Trophoblast cell (in vitro differentiated cells and primary cell): ENCODE data around the gene KDM4B.

Source experiments
- DNase-seq, 2 donors: peaks; one replicate each; pipeline ENCODE4 v3.0.0-alpha.2; 2016
- H2AFZ ChIP-seq: 2 replicates; pipeline ENCODE4 v1.6.1; 2013; ENCODE audit warnings: low read length, moderate library complexity, mild to moderate bottlenecking; ENCODE audit not compliant: insufficient read depth, poor library complexity
- H2AK5ac ChIP-seq: 2 replicates; pipeline ENCODE4 v1.6.1; 2013; ENCODE audit warnings: mild to moderate bottlenecking, low read length
- H2BK120ac ChIP-seq: 2 replicates; pipeline ENCODE4 v1.6.1; 2013; ENCODE audit warnings: low read length, mild to moderate bottlenecking, moderate library complexity; ENCODE audit not compliant: insufficient read depth, poor library complexity
- H2BK12ac ChIP-seq: 2 replicates; pipeline ENCODE4 v1.6.1; 2013; ENCODE audit warnings: mild to moderate bottlenecking, low read length, moderate library complexity
- H2BK5ac ChIP-seq: 2 replicates; pipeline ENCODE4 v1.6.1; 2013; ENCODE audit warnings: low read length, low read depth, moderate library complexity, mild to moderate bottlenecking; ENCODE audit not compliant: poor library complexity
- H3K14ac ChIP-seq: 2 replicates; pipeline ENCODE4 v1.6.1; 2013; ENCODE audit warnings: mild to moderate bottlenecking, low read length
- H3K18ac ChIP-seq: 2 replicates; pipeline ENCODE4 v1.6.1; 2013; ENCODE audit warnings: mild to moderate bottlenecking, low read length
- H3K23ac ChIP-seq: 2 replicates; pipeline ENCODE4 v1.6.1; 2013; ENCODE audit warnings: low read length
- H3K27ac ChIP-seq: 2 replicates; pipeline ENCODE4 v1.5.1; 2013; ENCODE audit warnings: low read depth, mild to moderate bottlenecking, inconsistent platforms, low read length, moderate library complexity
- H3K27me3 ChIP-seq: 2 replicates; pipeline ENCODE4 v1.6.1; 2013; ENCODE audit warnings: inconsistent platforms, mild to moderate bottlenecking, low read length, moderate library complexity; ENCODE audit not compliant: insufficient read depth
- H3K36me3 ChIP-seq, 2 experiments: 1 replicate in 1 of 2; 2 replicates in 1 of 2; pipeline ENCODE4 v1.6.1; 2013; ENCODE audit warnings: low read length in 2 of 2, mild to moderate bottlenecking in 2 of 2, moderate library complexity in 1 of 2; ENCODE audit not compliant: insufficient read depth in 2 of 2, control insufficient read depth in 1 of 2
- H3K4ac ChIP-seq: 2 replicates; pipeline ENCODE4 v1.6.1; 2013; ENCODE audit warnings: low read depth, mild to moderate bottlenecking, low read length, moderate library complexity
- H3K4me1 ChIP-seq, 2 experiments: 1 replicate in 1 of 2; 2 replicates in 1 of 2; pipeline ENCODE4 v1.6.1; 2013; ENCODE audit warnings: low read length in 2 of 2, mild to moderate bottlenecking in 2 of 2, moderate library complexity in 1 of 2; ENCODE audit not compliant: insufficient read depth in 2 of 2, control insufficient read depth in 1 of 2
- H3K4me2 ChIP-seq: 2 replicates; pipeline ENCODE4 v1.6.1; 2013; ENCODE audit warnings: inconsistent platforms, mild to moderate bottlenecking, low read length, moderate library complexity
- H3K4me3 ChIP-seq: 2 replicates; pipeline ENCODE4 v1.5.1; 2013; ENCODE audit warnings: mild to moderate bottlenecking, low read depth, low read length, inconsistent platforms
- H3K79me1 ChIP-seq: one replicate; pipeline ENCODE4 v1.6.1; 2013; ENCODE audit warnings: low read length
- H3K79me2 ChIP-seq: 2 replicates; pipeline ENCODE4 v1.6.1; 2013; ENCODE audit warnings: low read length, mild to moderate bottlenecking; ENCODE audit not compliant: control insufficient read depth, insufficient read depth, poor library complexity
- H3K9ac ChIP-seq: 2 replicates; pipeline ENCODE4 v1.6.1; 2013; ENCODE audit warnings: mild to moderate bottlenecking, low read length
- H3K9me3 ChIP-seq: 2 replicates; pipeline ENCODE4 v1.6.1; 2013; ENCODE audit warnings: low read depth, mild to moderate bottlenecking, control low read depth, inconsistent platforms, low read length; ENCODE audit not compliant: insufficient read depth
- H4K12ac ChIP-seq: 2 replicates; pipeline ENCODE4 v1.6.1; 2013; ENCODE audit warnings: low read depth, mild to moderate bottlenecking, low read length, moderate library complexity
- H4K8ac ChIP-seq: 2 replicates; pipeline ENCODE4 v1.6.1; 2013; ENCODE audit warnings: low read depth, mild to moderate bottlenecking, low read length, moderate library complexity
- H4K91ac ChIP-seq: one replicate; pipeline ENCODE4 v1.6.1; 2013; ENCODE audit warnings: low read depth, mild to moderate bottlenecking, low read length, moderate library complexity
- WGBS: extraction: QIAGEN DNeasy Blood & Tissue Kit; methylation state at CpG from one replicate; pipeline ENCODE4 v1.1.7; 2013; ENCODE audit warnings: missing lambda C conversion rate; ENCODE audit not compliant: insufficient read length, insufficient coverage; ENCODE audit errors: extremely low coverage; 5-methylcytosine and 5-hydroxymethylcytosine counted together

The KDM4B gene

DNA sequence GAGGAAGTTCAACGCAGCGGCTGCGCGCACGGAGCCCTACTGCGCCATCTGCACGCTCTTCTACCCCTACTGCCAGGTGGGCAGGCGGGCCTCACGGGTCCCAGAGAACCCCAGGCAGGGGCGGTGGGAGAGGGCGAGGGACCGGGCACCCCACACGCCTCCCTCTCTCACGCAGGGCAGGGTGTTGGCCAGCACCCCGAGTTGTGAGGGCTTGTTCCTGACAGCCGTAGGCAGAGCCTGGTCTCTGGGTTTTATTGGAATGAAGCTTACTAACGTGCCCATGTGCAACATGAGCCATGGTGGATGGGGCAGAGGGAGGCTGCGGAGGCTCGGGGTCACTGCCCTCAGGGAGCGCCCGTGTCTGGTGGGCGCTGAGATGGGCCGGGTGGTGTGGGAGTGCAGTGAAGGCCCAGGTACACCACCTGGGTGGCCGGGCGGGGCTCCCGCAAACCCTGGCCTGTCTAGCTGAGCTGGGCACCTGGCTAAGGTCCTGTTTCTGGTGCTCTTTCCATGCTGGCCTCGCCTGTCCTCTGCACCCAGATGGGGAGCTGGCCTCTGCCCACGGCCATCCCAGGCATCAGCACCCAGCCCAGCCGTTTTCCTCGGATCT lies 165.2 kb downstream of the KDM4B start:
- Histone ChIP-seq H3K14ac (peak overlapping the region; percentile 14), H2AFZ (no peak overlapping the region), H2BK5ac (no peak overlapping the region), H2AK5ac (peak overlapping the region; percentile 61), H3K23ac (no peak overlapping the region), H4K12ac (peak overlapping the region; percentile 25), H3K27ac (no peak overlapping the region), H3K36me3 (peaks cover 70 to 71% of the 10 kb centered on the region in 2 experiments), H3K4me2 (no peak overlapping the region), H3K9ac (no peak overlapping the region), H3K9me3 (no peaks in the 10 kb centered on the region), H3K18ac (peak overlapping the region; percentile 45), H4K8ac (peak overlapping the region; percentile 5), H2BK120ac (peak overlapping the region; percentile 36), H4K91ac (peak overlapping the region; percentile 96), H3K4ac (peak overlapping the region; percentile 6), H2BK12ac (peak overlapping the region; percentile 33), H3K4me3 (no peak overlapping the region), H3K4me1 (peaks cover 39 to 40% of the 10 kb centered on the region in 2 experiments), H3K27me3 (no peaks in the 10 kb centered on the region), H3K79me2 (peaks cover 18% of the 10 kb centered on the region), H3K79me1 (peaks cover 29% of the 10 kb centered on the region)
- no CpG with 5 or more reads among the region's 30 CpGs for WGBS
- DNase-seq = no peak

GRCh38 chr19:5134691-5135090 lies 165.8 kb downstream of the KDM4B start:
- WGBS = no CpG with 5 or more reads among the region's 10 CpGs

DNA sequence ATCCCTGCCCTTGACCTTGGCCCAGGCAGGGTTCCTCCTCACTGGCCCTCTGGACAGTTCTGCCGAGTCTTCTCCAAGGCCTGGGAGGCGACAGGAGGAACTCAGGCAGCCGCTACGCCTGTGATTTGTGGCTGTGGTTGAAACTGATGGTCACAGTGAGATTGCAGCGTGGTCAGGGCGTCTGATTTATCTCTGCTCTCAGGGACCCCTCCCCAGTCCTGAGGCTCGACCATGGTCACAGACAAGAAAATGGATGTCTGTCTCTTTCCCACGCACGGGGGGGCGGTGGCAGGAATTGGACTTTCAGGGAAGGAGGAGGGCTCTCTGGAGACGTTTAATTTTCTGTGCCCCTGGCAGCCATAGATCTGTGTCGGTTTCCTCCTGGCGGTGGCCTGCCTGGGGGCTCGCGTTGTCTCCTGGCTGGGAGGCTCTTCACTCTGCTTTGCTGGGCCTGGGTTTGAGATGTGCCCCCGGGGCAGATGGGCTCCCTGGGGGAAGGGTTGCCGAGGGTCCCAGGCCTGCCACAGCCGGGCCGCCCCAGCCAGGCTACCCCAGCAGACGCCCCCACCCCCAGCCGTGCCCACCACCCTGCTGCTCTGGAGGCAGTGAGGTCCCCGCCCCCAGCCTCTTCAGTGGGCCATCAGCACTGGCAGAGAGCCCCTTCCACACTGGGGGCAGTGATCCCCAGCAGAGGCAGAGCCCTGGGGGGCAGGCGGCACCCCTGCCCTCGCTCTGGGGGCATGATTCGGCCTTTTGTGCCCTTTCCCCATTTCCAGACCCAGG lies 167.4 kb downstream of the KDM4B start:
- H3K14ac ChIP-seq = no peak overlapping the region
- no peak overlapping the region for H3K4me2 ChIP-seq
- H3K79me2 ChIP-seq = peaks cover 17% of the 10 kb centered on the region
- H3K4me3 ChIP-seq = no peak overlapping the region
- H3K18ac ChIP-seq = no peak overlapping the region
- H2AK5ac ChIP-seq = no peak overlapping the region
- peaks cover 28 to 29% of the 10 kb centered on the region in 2 experiments for H3K4me1 ChIP-seq
- peaks cover 82 to 86% of the 10 kb centered on the region in 2 experiments for H3K36me3 ChIP-seq
- no peak overlapping the region for H4K12ac ChIP-seq
- H3K9me3 ChIP-seq = no peaks in the 10 kb centered on the region
- no peak overlapping the region for H2AFZ ChIP-seq
- WGBS = no CpG with 5 or more reads among the region's 25 CpGs
- H3K79me1 ChIP-seq = peaks cover 23% of the 10 kb centered on the region
- H4K91ac ChIP-seq = peak overlapping the region; percentile 26
- H4K8ac ChIP-seq = no peak overlapping the region
- no peak overlapping the region for H3K27ac ChIP-seq
- no peaks in the 10 kb centered on the region for H3K27me3 ChIP-seq
- no peak overlapping the region for H2BK120ac ChIP-seq
- H3K4ac ChIP-seq = no peak overlapping the region
- no peak for DNase-seq
- no peak overlapping the region for H2BK12ac ChIP-seq
- H3K9ac ChIP-seq = no peak overlapping the region
- no peak overlapping the region for H2BK5ac ChIP-seq
- H3K23ac ChIP-seq = no peak overlapping the region

More at GRCh38 chr19:5134691-5135090, 165.8 kb downstream of the KDM4B start:
- H3K4me2 ChIP-seq = no peak overlapping the region
- H3K27ac ChIP-seq = no peak overlapping the region
- H3K9me3 ChIP-seq = no peaks in the 10 kb centered on the region
- H3K18ac ChIP-seq = peak overlapping the region; percentile 45
- no peak overlapping the region for H2AK5ac ChIP-seq
- H3K4ac ChIP-seq = no peak overlapping the region
- H3K79me2 ChIP-seq = peaks cover 18% of the 10 kb centered on the region
- no peak overlapping the region for H3K14ac ChIP-seq
- no peak overlapping the region for H3K4me3 ChIP-seq
- H3K36me3 ChIP-seq = peaks cover 75 to 76% of the 10 kb centered on the region in 2 experiments
- DNase-seq = no peak
- no peak overlapping the region for H3K23ac ChIP-seq
- no peak overlapping the region for H2AFZ ChIP-seq
- H4K91ac ChIP-seq = peak overlapping the region; percentile 96
- no peak overlapping the region for H2BK12ac ChIP-seq
- H3K9ac ChIP-seq = no peak overlapping the region
- H2BK120ac ChIP-seq = no peak overlapping the region
- peaks cover 29% of the 10 kb centered on the region for H3K79me1 ChIP-seq
- H4K8ac ChIP-seq = no peak overlapping the region
- H2BK5ac ChIP-seq = no peak overlapping the region
- peaks cover 36 to 39% of the 10 kb centered on the region in 2 experiments for H3K4me1 ChIP-seq
- no peaks in the 10 kb centered on the region for H3K27me3 ChIP-seq
- H4K12ac ChIP-seq = no peak overlapping the region

GRCh38 chr19:5137114-5137513 lies 168.2 kb downstream of the KDM4B start:
- H3K4me3 ChIP-seq = no peak overlapping the region
- H3K79me1 ChIP-seq = peaks cover 16% of the 10 kb centered on the region
- no peak overlapping the region for H4K91ac ChIP-seq
- H4K12ac ChIP-seq = no peak overlapping the region
- peaks cover 12% of the 10 kb centered on the region for H3K79me2 ChIP-seq
- H3K14ac ChIP-seq = no peak overlapping the region
- no peak overlapping the region for H3K4me2 ChIP-seq
- peaks cover 21 to 22% of the 10 kb centered on the region in 2 experiments for H3K4me1 ChIP-seq
- H3K36me3 ChIP-seq = peaks cover 90 to 94% of the 10 kb centered on the region in 2 experiments
- no peak overlapping the region for H3K23ac ChIP-seq
- H3K9me3 ChIP-seq = no peaks in the 10 kb centered on the region
- no peak overlapping the region for H2BK120ac ChIP-seq
- no peak overlapping the region for H2AFZ ChIP-seq
- no peak overlapping the region for H3K9ac ChIP-seq
- H3K18ac ChIP-seq = no peak overlapping the region
- DNase-seq = no peak
- no peak overlapping the region for H3K27ac ChIP-seq
- no peak overlapping the region for H2BK5ac ChIP-seq
- no CpG with 5 or more reads among the region's 22 CpGs for WGBS
- H3K4ac ChIP-seq = no peak overlapping the region
- no peak overlapping the region for H4K8ac ChIP-seq
- H2AK5ac ChIP-seq = no peak overlapping the region
- H3K27me3 ChIP-seq = no peaks in the 10 kb centered on the region
- no peak overlapping the region for H2BK12ac ChIP-seq
